Left lung (tissue), 10 donors: ENCODE measurements around the gene BCKDK. TPM values are rescaled to one million over a fixed set of nuclear protein-coding genes. Genes with fewer than 3 reads are reported as not detected.

Experiments
- ATAC-seq: fragments of 200-7000 bp; cut with Tn5 transposase; one replicate; pipeline ENCODE4 v1.9.1; 2020; ENCODE audit warnings: moderate library complexity
- DNase-seq, 4 donors: peaks; one replicate each; pipeline ENCODE4 v3.0.0-alpha.2; 2013 to 2020
- H3K27ac ChIP-seq, 2 donors: fragments of 200-600 bp; sonication (generic) in 1 of 2; one replicate each; pipeline versions ENCODE4 v1.5.0 to v1.8.0; 2020 to 2021
- H3K27me3 ChIP-seq, 2 donors: fragments of 200-600 bp; sonication (generic) in 1 of 2; one replicate each; pipeline versions ENCODE4 v1.5.0 to v1.8.0; 2020 to 2021
- H3K36me3 ChIP-seq, 2 donors: fragments of 200-600 bp; sonication (generic) in 1 of 2; one replicate each; pipeline versions ENCODE4 v1.5.0 to v1.8.0; 2020 to 2021
- H3K4me1 ChIP-seq, 2 donors: fragments of 200-600 bp; one replicate each; pipeline ENCODE4 v1.8.0; 2021
- H3K4me3 ChIP-seq, 2 donors: fragments of 200-600 bp; sonication (generic) in 1 of 2; one replicate each; pipeline versions ENCODE4 v1.5.0 to v1.8.0; 2020 to 2021; ENCODE audit warnings: mild to moderate bottlenecking in 1 of 2
- H3K9me3 ChIP-seq, 2 donors: fragments of 200-600 bp; sonication (generic) in 1 of 2; one replicate each; pipeline versions ENCODE4 v1.5.0 to v1.8.0; 2020 to 2021
- CTCF ChIP-seq, 2 donors: fragments of 200-600 bp; sonication (generic) in 1 of 2; IDR thresholded peaks; one replicate each; pipeline versions ENCODE4 v1.5.0 to v1.8.0; 2021; ENCODE audit warnings: antibody characterized with exemption in 2 of 2
- intact Hi-C, 2 donors: fragments of 100-400 bp; cut with DNase I; formaldehyde crosslinking; loops; one replicate each; pipeline versions ENCODE4 v1.11.2 to v1.14.2; 2022
- polyA plus RNA-seq, 6 donors: library from polyadenylated mRNA; unstranded; fragments of 120-200 nt; gene quantifications; one replicate each; pipeline ENCODE4 v1.2.1, GENCODE V29; 2013; ENCODE audit not compliant: insufficient read length in 6 of 6
- total RNA-seq, 2 donors: library from RNA; stranded (reverse); fragmentation: NEBNext Ultra II Directional; extraction: Animal tissue kit (Norgen Biotek cat#: 25700); gene quantifications; one replicate each; pipeline ENCODE4 v1.2.1, GENCODE V29; 2021
- donor health status: DM: no; HTN: yes; CAD: no.
- donor health status: DM: no; HTN: no; CAD: no.

BCKDK gene
- total and polyA plus RNA-seq, 8 donors: 32.8 to 43.8 (median 38.9) TPM

- Histone ChIP-seq H3K36me3 (peaks cover 0 to 35% of the 10 kb centered on the region in 2 donors), H3K27ac (no peak overlapping the region), H3K9me3 (no peaks in the 10 kb centered on the region), H3K27me3 (peaks cover 0 to 8% of the 10 kb centered on the region in 2 donors), H3K4me3 (peak overlapping the region in 1 of 2 donors; percentile 42), H3K4me1 (peaks cover 12 to 66% of the 10 kb centered on the region in 2 donors)
- ATAC-seq: no peak
- DNase-seq: peak in 1 of 4 donors; percentile 63
- intact Hi-C loops: no loop called here
- no peak for TF ChIP-seq CTCF (IDR thresholded peaks at IDR 0.05)
Observed at GRCh38 chr16:31133046-31133501, 24.9 kb downstream of the BCKDK start.

- Histone ChIP-seq H3K27me3 (peaks cover 0 to 8% of the 10 kb centered on the region in 2 donors), H3K4me3 (peak overlapping the region; percentile 6 to 42), H3K9me3 (no peaks in the 10 kb centered on the region), H3K4me1 (peaks cover 10 to 67% of the 10 kb centered on the region in 2 donors), H3K36me3 (peaks cover 0 to 30% of the 10 kb centered on the region in 2 donors), H3K27ac (peak overlapping the region in 1 of 2 donors; percentile 72)
- peak in 1 of 4 donors; percentile 33 for DNase-seq
- TF ChIP-seq CTCF (IDR thresholded peaks at IDR 0.05): no peak
- intact Hi-C loops: no loop called here
- ATAC-seq: no peak
Observed at GRCh38 chr16:31134091-31134571, 25.9 kb downstream of the BCKDK start.

- Histone ChIP-seq H3K36me3 (peaks cover 0 to 27% of the 10 kb centered on the region in 2 donors), H3K4me3 (peak overlapping the region; percentile 35 to 42), H3K27ac (peak overlapping the region; percentile 72 to 73), H3K9me3 (no peaks in the 10 kb centered on the region), H3K27me3 (peaks cover 0 to 8% of the 10 kb centered on the region in 2 donors), H3K4me1 (peaks cover 4 to 63% of the 10 kb centered on the region in 2 donors)
- no peak for TF ChIP-seq CTCF (IDR thresholded peaks at IDR 0.05)
- DNase-seq (peak in 2 of 4 donors; percentile 63 to 85), ATAC-seq (peak; percentile 42)
- intact Hi-C loops: no loop called here
Observed at GRCh38 chr16:31134625-31135534, 26.7 kb downstream of the BCKDK start.

GRCh38 chr16:31135535-31136286 lies 27.5 kb downstream of the BCKDK start, which contains the start of gene PRSS8:
Gene PRSS8 (minus strand): TSS chr16:31135727. CDS start chr16:31135498, 229 bp downstream.
- Histone ChIP-seq H3K36me3 (peaks cover 0 to 19% of the 10 kb centered on the region in 2 donors), H3K4me1 (peaks cover 4 to 59% of the 10 kb centered on the region in 2 donors), H3K4me3 (peak within 1 kb of the TSS; percentile 35 to 42), H3K27me3 (peaks cover 0 to 8% of the 10 kb centered on the region in 2 donors), H3K9me3 (no peaks in the 10 kb centered on the region), H3K27ac (peak within 1 kb of the TSS; percentile 72 to 73)
- intact Hi-C loops: no loop called here
- peak; percentile 76 for ATAC-seq
- no peak for TF ChIP-seq CTCF (IDR thresholded peaks at IDR 0.05)
- peak in 3 of 4 donors; percentile 76 to 94 (median 88) for DNase-seq
